Endothelial cell (in vitro differentiated cells): ENCODE data around the gene IL20RA. TPM values are rescaled to one million over a fixed set of nuclear protein-coding genes. Genes with fewer than 3 reads are reported as not detected.
"Not testable (repeated sequence)": the region's sequence is repeated elsewhere in the genome, so short reads cannot be mapped to it uniquely, and the experiment has no call there.

Experiments used
- DNase-seq: peaks from one replicate; pipeline ENCODE4 v3.0.0; 2021; ENCODE audit warnings: low spot score
- H3K27ac Mint-ChIP-seq: one replicate; pipeline ENCODE4 v1.8.0; 2021; ENCODE audit warnings: mixed read lengths, inconsistent platforms; ENCODE audit not compliant: unreplicated experiment
- H3K27me3 Mint-ChIP-seq: one replicate; pipeline ENCODE4 v1.8.0; 2021; ENCODE audit warnings: mild to moderate bottlenecking, moderate library complexity, mixed read lengths, inconsistent platforms; ENCODE audit not compliant: unreplicated experiment
- H3K36me3 Mint-ChIP-seq: one replicate; pipeline ENCODE4 v1.8.0; 2021; ENCODE audit warnings: mild to moderate bottlenecking, low read depth, mixed read lengths, inconsistent platforms; ENCODE audit not compliant: unreplicated experiment
- H3K4me1 Mint-ChIP-seq: one replicate; pipeline ENCODE4 v1.8.0; 2021; ENCODE audit warnings: mild to moderate bottlenecking, mixed read lengths, inconsistent platforms; ENCODE audit not compliant: unreplicated experiment
- H3K4me3 Mint-ChIP-seq: one replicate; pipeline ENCODE4 v1.8.0; 2021; ENCODE audit warnings: mild to moderate bottlenecking, mixed read lengths, inconsistent platforms; ENCODE audit not compliant: unreplicated experiment
- H3K9me3 Mint-ChIP-seq: one replicate; pipeline ENCODE4 v1.8.0; 2021; ENCODE audit warnings: mixed read lengths, inconsistent platforms; ENCODE audit not compliant: unreplicated experiment
- CTCF ChIP-seq: fragments of 200-600 bp; sonication (generic); IDR thresholded peaks from one replicate; pipeline ENCODE4 v1.5.0; 2021; ENCODE audit warnings: antibody characterized with exemption; ENCODE audit not compliant: unreplicated experiment
- total RNA-seq: library from RNA; stranded (reverse); fragmentation: NEBNext Ultra II Directional; extraction: Animal tissue kit (Norgen Biotek cat#: 25700); gene quantifications from one replicate; pipeline ENCODE4 v1.2.1, GENCODE V29; 2021; ENCODE audit not compliant: unreplicated experiment

IL20RA gene
- total RNA-seq, 1 donor from 2014 or later = 0.10 TPM

- peaks cover 4% of the 10 kb centered on the region for H3K4me1 Mint-ChIP-seq
Measured at GRCh38 chr6:136982928-136983327, 61.8 kb downstream of the IL20RA start.

DNA sequence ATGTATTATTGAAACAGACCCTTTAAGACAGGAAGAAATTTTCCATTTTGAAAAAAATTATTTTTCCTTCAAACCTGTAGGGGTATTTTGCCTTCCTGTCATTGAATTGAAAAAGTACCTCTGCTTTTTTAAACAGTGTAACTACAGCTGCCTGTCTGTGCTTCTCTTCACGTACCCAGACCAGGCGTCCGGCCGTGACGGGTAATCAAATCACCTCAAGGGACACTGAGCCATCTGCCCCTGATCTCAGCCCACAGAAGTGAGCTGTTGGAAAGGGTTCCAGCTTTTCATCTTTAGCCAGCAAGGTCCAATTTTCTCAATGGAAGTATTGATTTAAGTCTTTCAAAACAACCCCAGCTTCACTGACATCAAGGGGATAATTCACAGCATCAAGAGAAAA is 64.7 kb downstream of the IL20RA start:
- no peak overlapping the region for H3K27ac Mint-ChIP-seq
- H3K4me1 Mint-ChIP-seq = peaks cover 4% of the 10 kb centered on the region
- no peak for DNase-seq
- no peaks in the 10 kb centered on the region for H3K36me3 Mint-ChIP-seq
- no peak for TF ChIP-seq CTCF
- no peak overlapping the region for H3K4me3 Mint-ChIP-seq
- no peaks in the 10 kb centered on the region for H3K27me3 Mint-ChIP-seq
- H3K9me3 Mint-ChIP-seq = no peaks in the 10 kb centered on the region

More at GRCh38 chr6:136982928-136983327, 61.8 kb downstream of the IL20RA start:
- DNase-seq = no peak
- no peak overlapping the region for H3K27ac Mint-ChIP-seq
- H3K27me3 Mint-ChIP-seq = no peaks in the 10 kb centered on the region
- TF ChIP-seq CTCF = no peak
- H3K36me3 Mint-ChIP-seq = no peaks in the 10 kb centered on the region
- H3K9me3 Mint-ChIP-seq = no peaks in the 10 kb centered on the region
- H3K4me3 Mint-ChIP-seq = no peak overlapping the region

- DNase-seq = no peak
- Mint-ChIP-seq H3K9me3 (no peaks in the 10 kb centered on the region), H3K4me1 (peaks cover 4% of the 10 kb centered on the region), H3K4me3 (no peak overlapping the region), H3K27ac (no peak overlapping the region), H3K27me3 (no peaks in the 10 kb centered on the region), H3K36me3 (no peaks in the 10 kb centered on the region)
- TF ChIP-seq CTCF = no peak
Measured at GRCh38 chr6:136979206-136979605, 65.6 kb downstream of the IL20RA start.

GRCh38 chr6:136977075-136977474 is 67.7 kb downstream of the IL20RA start:
- no peak overlapping the region for H3K27ac Mint-ChIP-seq
- H3K4me1 Mint-ChIP-seq = no peaks in the 10 kb centered on the region
- H3K36me3 Mint-ChIP-seq = no peaks in the 10 kb centered on the region
- no peak for DNase-seq
- no peaks in the 10 kb centered on the region for H3K9me3 Mint-ChIP-seq
- H3K4me3 Mint-ChIP-seq = no peak overlapping the region
- TF ChIP-seq CTCF = no peak
- no peaks in the 10 kb centered on the region for H3K27me3 Mint-ChIP-seq

DNA sequence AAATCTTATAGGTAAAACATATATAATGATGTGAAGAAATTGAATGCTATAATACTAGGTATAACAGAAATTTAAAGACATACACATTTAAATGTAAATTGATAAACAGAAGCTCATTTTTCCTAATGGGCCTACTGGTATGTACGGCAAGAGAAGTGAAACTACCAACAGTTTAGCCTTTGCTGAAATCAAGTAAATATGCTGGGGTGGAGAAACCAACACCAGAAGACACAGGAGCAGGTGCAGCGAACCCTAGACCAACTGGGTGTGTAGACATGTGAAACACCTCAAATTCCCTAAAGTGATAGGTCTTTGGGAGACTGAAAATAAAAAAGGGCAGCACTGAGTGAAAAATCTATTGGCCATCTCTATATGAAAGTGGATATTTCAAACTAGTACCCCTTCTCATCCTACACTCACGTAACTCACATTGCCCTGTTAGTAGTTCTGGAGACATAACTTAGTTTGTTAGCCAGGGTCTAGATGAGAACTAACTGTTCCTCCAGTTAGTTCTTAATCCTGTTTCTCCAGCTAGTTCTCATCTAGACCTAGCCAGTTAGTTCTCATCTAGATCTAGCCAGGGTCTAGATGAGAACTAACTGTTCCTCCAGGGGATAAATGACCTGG is 69.6 kb downstream of the IL20RA start:
- H3K27me3 Mint-ChIP-seq = no peaks in the 10 kb centered on the region
- no peaks in the 10 kb centered on the region for H3K4me1 Mint-ChIP-seq
- no peak for DNase-seq
- no peak overlapping the region for H3K27ac Mint-ChIP-seq
- no peak for TF ChIP-seq CTCF
- H3K9me3 Mint-ChIP-seq = no peaks in the 10 kb centered on the region
- no peaks in the 10 kb centered on the region for H3K36me3 Mint-ChIP-seq
- H3K4me3 Mint-ChIP-seq = no peak overlapping the region

- H3K4me3 Mint-ChIP-seq, H3K4me1 Mint-ChIP-seq, H3K27me3 Mint-ChIP-seq, H3K9me3 Mint-ChIP-seq, DNase-seq, H3K27ac Mint-ChIP-seq, H3K36me3 Mint-ChIP-seq: not testable (repeated sequence)
Measured at GRCh38 chr6:136973781-136974180, 71.0 kb downstream of the IL20RA start.
